HEK293 (cell line): ENCODE measurements around the gene PACS1.
A peak's percentile ranks its signal among the peaks of the same experiment; 100 is the strongest.

Experiments
- CTCF ChIA-PET: fragments of 350-600 bp; formaldehyde crosslinking; extraction: SDS; loops from one replicate; lab custom pipeline; 2021; ENCODE audit warnings: antibody characterized with exemption; lab: Yijun Ruan, JAX
- POLR2A ChIA-PET: fragments of 300-600 bp; formaldehyde crosslinking; extraction: SDS; loops from one replicate; lab custom pipeline; 2020; ENCODE audit warnings: antibody characterized with exemption, inconsistent platforms; lab: Yijun Ruan, JAX
- H3K27ac ChIP-seq: fragments of 200-500 bp; sonication (Bioruptor generic); 2 replicates; pipeline ENCODE4 v1.5.1; 2014; ENCODE audit warnings: low read depth, low read length, control low read depth, inconsistent platforms; ENCODE audit errors: extremely low read depth
- H3K36me3 ChIP-seq, 2 experiments: fragments of 200-500 bp in 1 of 2; sonication (Bioruptor generic) in 1 of 2; 1 replicate in 1 of 2; 2 replicates in 1 of 2; pipeline ENCODE4 v1.5.1; 2014 to 2017; ENCODE audit warnings: inconsistent platforms in 2 of 2, low read length in 2 of 2; ENCODE audit not compliant: control insufficient read depth in 2 of 2, insufficient read depth in 1 of 2
- H3K4me1 ChIP-seq: fragments of 200-500 bp; sonication (Bioruptor generic); 2 replicates; pipeline ENCODE4 v1.5.1; 2014; ENCODE audit warnings: mild to moderate bottlenecking, low read length, inconsistent platforms; ENCODE audit not compliant: control insufficient read depth, insufficient read depth
- H3K4me3 ChIP-seq: 2 replicates; pipeline ENCODE4 v1.5.1; 2011; ENCODE audit warnings: low read depth, mild to moderate bottlenecking, control low read depth, low read length, moderate library complexity
- H3K9me3 ChIP-seq: fragments of 200-500 bp; sonication (Bioruptor generic); 2 replicates; pipeline ENCODE4 v1.5.1; 2014; ENCODE audit warnings: low read depth, low read length, inconsistent platforms; ENCODE audit not compliant: control insufficient read depth, insufficient read depth
- GLIS1 ChIP-seq: fragments of 450-650 bp; formaldehyde crosslinking; IDR thresholded peaks from 2 replicates; pipeline ENCODE4 v1.5.1; 2016; ENCODE audit warnings: missing biosample characterization, missing genetic modification characterization
- INSM2 ChIP-seq: fragments of 450-650 bp; formaldehyde crosslinking; IDR thresholded peaks from 2 replicates; pipeline ENCODE4 v1.5.1; 2016; ENCODE audit warnings: missing biosample characterization, missing genetic modification characterization
- KLF16 ChIP-seq: fragments of 450-650 bp; formaldehyde crosslinking; IDR thresholded peaks from 2 replicates; pipeline ENCODE4 v1.5.1; 2017; ENCODE audit warnings: missing biosample characterization, missing genetic modification characterization
- PRDM10 ChIP-seq: fragments of 450-650 bp; formaldehyde crosslinking; IDR thresholded peaks from 2 replicates; pipeline ENCODE4 v1.5.1; 2016; ENCODE audit warnings: missing biosample characterization, missing genetic modification characterization
- SP7 ChIP-seq: fragments of 450-650 bp; formaldehyde crosslinking; IDR thresholded peaks from 2 replicates; pipeline ENCODE4 v1.5.1; 2016; ENCODE audit warnings: missing biosample characterization, missing genetic modification characterization
- TRIM28 ChIP-seq: IDR thresholded peaks from 2 replicates; pipeline ENCODE4 v1.6.1; 2011; ENCODE audit warnings: low read length, control low read depth, borderline replicate concordance
- ZBTB17 ChIP-seq: fragments of 450-650 bp; formaldehyde crosslinking; IDR thresholded peaks from 2 replicates; pipeline ENCODE4 v1.5.1; 2016; ENCODE audit warnings: missing biosample characterization, missing genetic modification characterization
- ZEB2 ChIP-seq: fragments of 450-650 bp; formaldehyde crosslinking; IDR thresholded peaks from 2 replicates; pipeline ENCODE4 v1.5.1; 2016; ENCODE audit warnings: missing biosample characterization, missing genetic modification characterization
- ZNF148 ChIP-seq: fragments of 450-650 bp; formaldehyde crosslinking; IDR thresholded peaks from 2 replicates; pipeline ENCODE4 v1.5.0; 2017; ENCODE audit warnings: missing biosample characterization, missing genetic modification characterization, borderline replicate concordance
- ZNF280D ChIP-seq: fragments of 450-650 bp; formaldehyde crosslinking; IDR thresholded peaks from 2 replicates; pipeline ENCODE4 v1.5.1; 2016; ENCODE audit warnings: missing biosample characterization, missing genetic modification characterization
- ZNF341 ChIP-seq: fragments of 450-650 bp; formaldehyde crosslinking; IDR thresholded peaks from 2 replicates; pipeline ENCODE4; 2016; ENCODE audit warnings: low read depth, missing biosample characterization, missing genetic modification characterization
- ZNF366 ChIP-seq: fragments of 450-650 bp; formaldehyde crosslinking; conservative IDR thresholded peaks from 2 replicates; pipeline ENCODE4 v1.5.1; 2016; ENCODE audit warnings: missing biosample characterization, missing genetic modification characterization
- ZNF514 ChIP-seq: fragments of 450-650 bp; formaldehyde crosslinking; IDR thresholded peaks from 2 replicates; pipeline ENCODE4 v1.5.1; 2016; ENCODE audit warnings: missing biosample characterization, missing genetic modification characterization
- ZNF548 ChIP-seq: fragments of 450-650 bp; formaldehyde crosslinking; IDR thresholded peaks from 2 replicates; pipeline ENCODE4 v1.5.1; 2016; ENCODE audit warnings: missing biosample characterization, missing genetic modification characterization
- ZNF596 ChIP-seq: fragments of 450-650 bp; IDR thresholded peaks from 2 replicates; pipeline ENCODE4 v1.5.0; 2018; ENCODE audit warnings: missing biosample characterization, mild to moderate bottlenecking, missing genetic modification characterization, moderate library complexity
- ZNF610 ChIP-seq: fragments of 450-650 bp; formaldehyde crosslinking; IDR thresholded peaks from 2 replicates; pipeline ENCODE4 v1.5.1; 2016; ENCODE audit warnings: missing biosample characterization, missing genetic modification characterization, borderline replicate concordance
- ZNF670 ChIP-seq: fragments of 450-650 bp; formaldehyde crosslinking; IDR thresholded peaks from 2 replicates; pipeline ENCODE4 v1.5.1; 2016; ENCODE audit warnings: missing biosample characterization, missing genetic modification characterization, low read depth
- ZNF837 ChIP-seq: fragments of 450-650 bp; formaldehyde crosslinking; IDR thresholded peaks from 2 replicates; pipeline ENCODE4 v1.5.1; 2016; ENCODE audit warnings: missing biosample characterization, missing genetic modification characterization
- ZSCAN18 ChIP-seq: fragments of 450-650 bp; formaldehyde crosslinking; IDR thresholded peaks from 2 replicates; pipeline ENCODE4 v1.5.1; 2016; ENCODE audit warnings: missing biosample characterization, missing genetic modification characterization
- TF ChIP-seq, protein P1 (sequence below): fragments of 450-650 bp; formaldehyde crosslinking; IDR thresholded peaks from 2 replicates; pipeline ENCODE4 v1.5.1; 2017; ENCODE audit warnings: missing biosample characterization, mild to moderate bottlenecking, missing genetic modification characterization, moderate library complexity
- TF ChIP-seq, protein P2 (sequence below): fragments of 450-650 bp; formaldehyde crosslinking; IDR thresholded peaks from 2 replicates; pipeline ENCODE4 v1.5.1; 2017; ENCODE audit warnings: missing biosample characterization, missing genetic modification characterization

Gene PACS1

DNA sequence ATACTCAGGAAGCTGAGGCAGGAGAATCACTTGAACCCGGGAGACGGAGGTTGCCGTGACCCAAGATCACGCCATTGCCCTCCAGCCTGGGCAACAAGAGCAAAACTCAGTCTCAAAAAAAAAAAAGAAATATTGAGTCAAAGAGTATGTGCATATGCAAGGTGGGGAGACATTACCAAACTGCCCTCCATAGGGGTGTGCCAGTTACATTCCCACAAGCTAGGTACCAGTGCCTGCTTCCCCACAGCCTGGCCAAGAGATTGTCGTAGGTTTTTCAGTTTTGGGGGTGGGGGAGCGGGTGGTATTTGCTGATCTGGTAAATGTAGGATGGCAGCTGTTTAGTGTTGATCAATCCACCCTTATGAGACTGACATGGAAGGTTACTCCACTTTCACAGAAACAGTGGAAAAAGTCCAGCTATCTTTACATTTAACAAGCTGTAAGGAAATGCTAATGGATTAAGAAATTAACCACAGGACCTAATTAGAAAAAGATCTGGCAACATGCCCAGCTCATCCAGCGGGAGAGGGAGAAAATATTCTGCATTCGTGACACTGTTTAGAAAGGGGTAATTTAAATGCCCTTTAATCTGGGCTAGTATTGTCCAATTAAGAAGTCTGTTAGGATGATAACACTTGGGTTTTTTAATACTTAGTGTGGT lies 89.4 kb downstream of the PACS1 start:
- H3K27ac ChIP-seq: no peak overlapping the region
- CTCF ChIA-PET: interaction anchor here (0.5 to 1.7 kb wide), 5 partner anchors 24 to 863 kb away, joined by 3 to 6 read pairs (median 5); no protein-coding TSS in a partner anchor
- peaks cover 6% of the 10 kb centered on the region; the same call in 1 of the 2 replicates for H3K4me1 ChIP-seq
- no peaks in the 10 kb centered on the region for H3K9me3 ChIP-seq
- no peaks in the 10 kb centered on the region for H3K36me3 ChIP-seq
- POLR2A ChIA-PET: interaction anchor here (0.5 to 0.6 kb wide), 2 partner anchors 42 to 123 kb away, joined by 3 to 5 read pairs; no protein-coding TSS in a partner anchor
- no peak overlapping the region for H3K4me3 ChIP-seq
- TF ChIP-seq ZNF610 (tag by site-specific recombination) (no peak), ZNF670 (no peak), ZNF148 (no peak), SP7 (tag by site-specific recombination) (peak; percentile 38; the same call in 1 of the 2 replicates), ZEB2 (tag by site-specific recombination) (no peak), KLF16 (no peak), ZNF596 (tag by site-specific recombination) (no peak), ZBTB17 (0 out of 2 replicates have a peak, but pooled peaks have one; percentile 18), ZNF341 (tag by site-specific recombination) (no peak), ZSCAN18 (tag by site-specific recombination) (no peak), GLIS1 (tag by site-specific recombination) (no peak), ZNF280D (tag by site-specific recombination) (no peak), INSM2 (tag by site-specific recombination) (no peak), TRIM28 (no peak), ZNF366 (tag by site-specific recombination) (peak; percentile 26; the same call in 1 of the 2 replicates), ZNF548 (tag by site-specific recombination) (no peak), ZNF837 (no peak), PRDM10 (tag by site-specific recombination) (peak; percentile 70), ZNF514 (tag by site-specific recombination) (no peak)
- TF ChIP-seq, protein P1, sequence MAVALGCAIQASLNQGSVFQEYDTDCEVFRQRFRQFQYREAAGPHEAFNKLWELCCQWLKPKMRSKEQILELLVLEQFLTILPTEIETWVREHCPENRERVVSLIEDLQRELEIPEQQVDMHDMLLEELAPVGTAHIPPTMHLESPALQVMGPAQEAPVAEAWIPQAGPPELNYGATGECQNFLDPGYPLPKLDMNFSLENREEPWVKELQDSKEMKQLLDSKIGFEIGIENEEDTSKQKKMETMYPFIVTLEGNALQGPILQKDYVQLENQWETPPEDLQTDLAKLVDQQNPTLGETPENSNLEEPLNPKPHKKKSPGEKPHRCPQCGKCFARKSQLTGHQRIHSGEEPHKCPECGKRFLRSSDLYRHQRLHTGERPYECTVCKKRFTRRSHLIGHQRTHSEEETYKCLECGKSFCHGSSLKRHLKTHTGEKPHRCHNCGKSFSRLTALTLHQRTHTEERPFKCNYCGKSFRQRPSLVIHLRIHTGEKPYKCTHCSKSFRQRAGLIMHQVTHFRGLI: no peak
- TF ChIP-seq, protein P2, sequence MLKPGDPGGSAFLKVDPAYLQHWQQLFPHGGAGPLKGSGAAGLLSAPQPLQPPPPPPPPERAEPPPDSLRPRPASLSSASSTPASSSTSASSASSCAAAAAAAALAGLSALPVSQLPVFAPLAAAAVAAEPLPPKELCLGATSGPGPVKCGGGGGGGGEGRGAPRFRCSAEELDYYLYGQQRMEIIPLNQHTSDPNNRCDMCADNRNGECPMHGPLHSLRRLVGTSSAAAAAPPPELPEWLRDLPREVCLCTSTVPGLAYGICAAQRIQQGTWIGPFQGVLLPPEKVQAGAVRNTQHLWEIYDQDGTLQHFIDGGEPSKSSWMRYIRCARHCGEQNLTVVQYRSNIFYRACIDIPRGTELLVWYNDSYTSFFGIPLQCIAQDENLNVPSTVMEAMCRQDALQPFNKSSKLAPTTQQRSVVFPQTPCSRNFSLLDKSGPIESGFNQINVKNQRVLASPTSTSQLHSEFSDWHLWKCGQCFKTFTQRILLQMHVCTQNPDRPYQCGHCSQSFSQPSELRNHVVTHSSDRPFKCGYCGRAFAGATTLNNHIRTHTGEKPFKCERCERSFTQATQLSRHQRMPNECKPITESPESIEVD (tag by site-specific recombination): peak; percentile 77
